Neural cell (in vitro differentiated cells): ENCODE results near the gene HERC2. TPM values are rescaled to one million over a fixed set of nuclear protein-coding genes. Genes with fewer than 3 reads are reported as not detected.

Experiments used
- H2AFZ ChIP-seq: fragments of 200-600, 300-800 bp; sonication (generic), shearing (Covaris generic); 2 replicates; pipeline ENCODE4 v1.6.0; 2014; ENCODE audit warnings: low read depth, mild to moderate bottlenecking, antibody characterized with exemption, low read length, moderate library complexity
- H3F3A ChIP-seq: fragments of 200-600 bp; shearing (Covaris generic); 2 replicates; pipeline ENCODE4 v1.6.1; 2016; ENCODE audit warnings: mild to moderate bottlenecking, moderate library complexity, mixed read lengths, antibody characterized with exemption, low read length; ENCODE audit not compliant: insufficient read depth, poor library complexity, severe bottlenecking
- H3K27ac ChIP-seq: fragments of 200-600, 300-800 bp; sonication (generic), shearing (Covaris generic); 2 replicates; pipeline ENCODE4 v1.5.1; 2014; ENCODE audit warnings: mild to moderate bottlenecking, low read length, moderate library complexity
- H3K27me3 ChIP-seq: fragments of 300-800, 200-600 bp; sonication (generic), shearing (Covaris generic); 2 replicates; pipeline ENCODE4 v1.6.0; 2014; ENCODE audit warnings: mild to moderate bottlenecking, low read depth, low read length, moderate library complexity; ENCODE audit not compliant: insufficient read depth
- H3K36me3 ChIP-seq: fragments of 300-800, 200-600 bp; sonication (generic), shearing (Covaris generic); 2 replicates; pipeline ENCODE4 v1.5.1; 2014; ENCODE audit warnings: mild to moderate bottlenecking, antibody characterized with exemption, low read length, moderate library complexity; ENCODE audit not compliant: insufficient read depth
- H3K4me2 ChIP-seq: fragments of 300-800, 200-600 bp; sonication (generic), shearing (Covaris generic); 2 replicates; pipeline ENCODE4 v1.6.0; 2014; ENCODE audit warnings: mild to moderate bottlenecking, low read length
- H3K4me3 ChIP-seq: fragments of 300-800, 200-600 bp; sonication (generic), shearing (Covaris generic); 2 replicates; pipeline ENCODE4 v1.5.1; 2014; ENCODE audit warnings: mild to moderate bottlenecking, low read length, moderate library complexity
- H3K79me2 ChIP-seq: fragments of 200-600 bp; shearing (Covaris generic); replicated peaks from 2 replicates; pipeline ENCODE4 v1.6.0; 2014; ENCODE audit warnings: mild to moderate bottlenecking, low read length, moderate library complexity; ENCODE audit not compliant: insufficient read depth
- H3K9ac ChIP-seq: fragments of 300-800, 200-600 bp; sonication (generic), shearing (Covaris generic); 2 replicates; pipeline ENCODE4 v1.6.1; 2016; ENCODE audit warnings: mild to moderate bottlenecking, low read length, mixed read lengths
- H3K9me2 ChIP-seq: fragments of 200-600 bp; shearing (Covaris generic); 2 replicates; pipeline ENCODE4 v1.6.1; 2016; ENCODE audit warnings: mild to moderate bottlenecking, low read length, mixed read lengths; ENCODE audit not compliant: insufficient read depth
- H3K9me3 ChIP-seq: fragments of 200-600, 300-800 bp; sonication (generic), shearing (Covaris generic); 2 replicates; pipeline ENCODE4 v1.6.1; 2016; ENCODE audit warnings: mild to moderate bottlenecking, mixed run types, low read length, moderate library complexity, mixed read lengths
- H4K20me1 ChIP-seq: fragments of 200-600 bp; shearing (Covaris generic); 2 replicates; pipeline ENCODE4 v1.6.1; 2016; ENCODE audit warnings: mild to moderate bottlenecking, mixed run types; ENCODE audit not compliant: insufficient read depth
- EP300 ChIP-seq: fragments of 450-650 bp; conservative IDR thresholded peaks from 2 replicates; pipeline ENCODE4 v1.6.1; 2014; ENCODE audit warnings: antibody characterized with exemption, mild to moderate bottlenecking, moderate library complexity; ENCODE audit not compliant: poor library complexity, severe bottlenecking
- EZH2 ChIP-seq: fragments of 200-600, 300-800 bp; shearing (Covaris generic), sonication (generic); IDR thresholded peaks from 2 replicates; pipeline ENCODE4 v1.6.1; 2014; ENCODE audit warnings: antibody characterized with exemption, low read length, borderline replicate concordance, mild to moderate bottlenecking; ENCODE audit not compliant: insufficient read depth, poor library complexity, severe bottlenecking
- MXI1 ChIP-seq: fragments of 450-650 bp; conservative IDR thresholded peaks from 2 replicates; pipeline ENCODE4 v1.6.1; 2014; ENCODE audit warnings: antibody characterized with exemption, mild to moderate bottlenecking; ENCODE audit not compliant: poor library complexity, severe bottlenecking
- POLR2AphosphoS5 ChIP-seq: IDR thresholded peaks from 2 replicates; pipeline ENCODE4 v1.6.1; 2012
- RAD21 ChIP-seq: fragments of 450-650 bp; conservative IDR thresholded peaks from 2 replicates; pipeline ENCODE4 v1.6.1; 2014; ENCODE audit warnings: antibody characterized with exemption, mild to moderate bottlenecking, moderate library complexity
- SMC3 ChIP-seq: fragments of 450-650 bp; conservative IDR thresholded peaks from 2 replicates; pipeline ENCODE4 v1.6.1; 2014; ENCODE audit warnings: antibody characterized with exemption, mild to moderate bottlenecking, moderate library complexity; ENCODE audit not compliant: poor library complexity
- TAF1 ChIP-seq: IDR thresholded peaks from 2 replicates; pipeline ENCODE4 v1.6.1; 2012; ENCODE audit warnings: low read depth
- polyA plus RNA-seq: library from polyadenylated mRNA; depleted of rRNA; stranded (reverse); fragments of >200 nt; gene quantifications from 2 replicates; pipeline ENCODE4 v1.2.3, GENCODE V29; 2014
- TF ChIP-seq, protein P1 (sequence below): IDR thresholded peaks from 2 replicates; pipeline ENCODE4 v1.6.1; 2012; ENCODE audit warnings: borderline replicate concordance
- TF ChIP-seq, protein P2 (sequence below): fragments of 450-650 bp; IDR thresholded peaks from 2 replicates; pipeline ENCODE4 v1.5.1; 2014; ENCODE audit warnings: antibody characterized with exemption, mild to moderate bottlenecking, moderate library complexity; ENCODE audit not compliant: poor library complexity, severe bottlenecking

HERC2 gene
- polyA plus RNA-seq, 1 donor from 2014 or later = 47.3 TPM

DNA sequence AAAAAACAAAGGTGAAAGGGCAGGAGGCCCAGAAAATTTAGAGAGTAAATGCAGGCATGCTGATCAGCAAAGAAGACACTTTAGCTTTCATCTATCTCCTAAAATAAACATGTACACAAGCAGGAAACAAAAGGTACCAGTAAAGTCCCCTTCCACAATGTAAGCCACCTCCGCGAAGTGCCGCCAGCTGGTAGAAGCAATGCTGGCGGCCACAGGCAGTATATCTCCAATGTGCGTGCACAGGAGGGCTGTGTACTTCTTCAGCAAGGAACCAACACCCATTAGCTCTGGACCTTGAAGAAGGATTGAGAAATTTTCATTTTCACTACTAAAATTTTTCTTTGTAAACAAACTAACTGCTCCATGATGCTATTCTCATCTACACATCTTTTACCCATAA lies 75.4 kb downstream of the HERC2 start:
- Histone ChIP-seq H3K27me3 (no peaks in the 10 kb centered on the region), H3K27ac (no peak overlapping the region), H3K9me3 (peaks cover 7% of the 10 kb centered on the region), H2AFZ (no peak overlapping the region), H3K4me3 (no peak overlapping the region), H3K9me2 (no peaks in the 10 kb centered on the region), H3K79me2 (no peaks in the 10 kb centered on the region), H3K36me3 (peaks cover 41% of the 10 kb centered on the region), H4K20me1 (no peaks in the 10 kb centered on the region), H3K9ac (no peak overlapping the region), H3F3A (no peaks in the 10 kb centered on the region), H3K4me2 (no peak overlapping the region)
- TF ChIP-seq TAF1 (no peak), RAD21 (no peak), SMC3 (no peak), MXI1 (no peak), POLR2AphosphoS5 (no peak), EZH2 (no peak), EP300 (no peak)
- TF ChIP-seq, protein P1, sequence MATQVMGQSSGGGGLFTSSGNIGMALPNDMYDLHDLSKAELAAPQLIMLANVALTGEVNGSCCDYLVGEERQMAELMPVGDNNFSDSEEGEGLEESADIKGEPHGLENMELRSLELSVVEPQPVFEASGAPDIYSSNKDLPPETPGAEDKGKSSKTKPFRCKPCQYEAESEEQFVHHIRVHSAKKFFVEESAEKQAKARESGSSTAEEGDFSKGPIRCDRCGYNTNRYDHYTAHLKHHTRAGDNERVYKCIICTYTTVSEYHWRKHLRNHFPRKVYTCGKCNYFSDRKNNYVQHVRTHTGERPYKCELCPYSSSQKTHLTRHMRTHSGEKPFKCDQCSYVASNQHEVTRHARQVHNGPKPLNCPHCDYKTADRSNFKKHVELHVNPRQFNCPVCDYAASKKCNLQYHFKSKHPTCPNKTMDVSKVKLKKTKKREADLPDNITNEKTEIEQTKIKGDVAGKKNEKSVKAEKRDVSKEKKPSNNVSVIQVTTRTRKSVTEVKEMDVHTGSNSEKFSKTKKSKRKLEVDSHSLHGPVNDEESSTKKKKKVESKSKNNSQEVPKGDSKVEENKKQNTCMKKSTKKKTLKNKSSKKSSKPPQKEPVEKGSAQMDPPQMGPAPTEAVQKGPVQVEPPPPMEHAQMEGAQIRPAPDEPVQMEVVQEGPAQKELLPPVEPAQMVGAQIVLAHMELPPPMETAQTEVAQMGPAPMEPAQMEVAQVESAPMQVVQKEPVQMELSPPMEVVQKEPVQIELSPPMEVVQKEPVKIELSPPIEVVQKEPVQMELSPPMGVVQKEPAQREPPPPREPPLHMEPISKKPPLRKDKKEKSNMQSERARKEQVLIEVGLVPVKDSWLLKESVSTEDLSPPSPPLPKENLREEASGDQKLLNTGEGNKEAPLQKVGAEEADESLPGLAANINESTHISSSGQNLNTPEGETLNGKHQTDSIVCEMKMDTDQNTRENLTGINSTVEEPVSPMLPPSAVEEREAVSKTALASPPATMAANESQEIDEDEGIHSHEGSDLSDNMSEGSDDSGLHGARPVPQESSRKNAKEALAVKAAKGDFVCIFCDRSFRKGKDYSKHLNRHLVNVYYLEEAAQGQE = no peak
- TF ChIP-seq, protein P2, sequence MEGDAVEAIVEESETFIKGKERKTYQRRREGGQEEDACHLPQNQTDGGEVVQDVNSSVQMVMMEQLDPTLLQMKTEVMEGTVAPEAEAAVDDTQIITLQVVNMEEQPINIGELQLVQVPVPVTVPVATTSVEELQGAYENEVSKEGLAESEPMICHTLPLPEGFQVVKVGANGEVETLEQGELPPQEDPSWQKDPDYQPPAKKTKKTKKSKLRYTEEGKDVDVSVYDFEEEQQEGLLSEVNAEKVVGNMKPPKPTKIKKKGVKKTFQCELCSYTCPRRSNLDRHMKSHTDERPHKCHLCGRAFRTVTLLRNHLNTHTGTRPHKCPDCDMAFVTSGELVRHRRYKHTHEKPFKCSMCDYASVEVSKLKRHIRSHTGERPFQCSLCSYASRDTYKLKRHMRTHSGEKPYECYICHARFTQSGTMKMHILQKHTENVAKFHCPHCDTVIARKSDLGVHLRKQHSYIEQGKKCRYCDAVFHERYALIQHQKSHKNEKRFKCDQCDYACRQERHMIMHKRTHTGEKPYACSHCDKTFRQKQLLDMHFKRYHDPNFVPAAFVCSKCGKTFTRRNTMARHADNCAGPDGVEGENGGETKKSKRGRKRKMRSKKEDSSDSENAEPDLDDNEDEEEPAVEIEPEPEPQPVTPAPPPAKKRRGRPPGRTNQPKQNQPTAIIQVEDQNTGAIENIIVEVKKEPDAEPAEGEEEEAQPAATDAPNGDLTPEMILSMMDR = no peak

DNA sequence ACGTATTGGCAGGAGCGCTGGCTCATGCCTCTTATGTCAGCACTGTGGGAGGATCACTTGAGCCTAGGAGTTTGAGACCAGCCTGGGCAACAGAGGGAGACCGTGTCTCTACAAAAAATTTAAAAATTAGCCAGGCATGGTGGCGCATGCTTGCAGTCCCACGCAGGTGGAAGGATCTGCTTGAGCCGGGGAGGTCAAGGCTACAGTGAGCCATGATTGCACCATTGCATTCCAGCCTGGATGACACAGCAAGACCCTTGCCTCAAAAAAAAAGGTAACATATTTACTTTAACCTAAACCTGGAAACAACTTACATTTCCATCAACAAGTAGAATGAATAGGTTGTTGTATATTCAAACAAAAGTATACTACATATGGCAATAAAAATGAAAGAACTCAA lies 78.1 kb downstream of the HERC2 start:
- TF ChIP-seq EP300 (no peak), TAF1 (no peak), POLR2AphosphoS5 (no peak), EZH2 (no peak), RAD21 (no peak), SMC3 (no peak), MXI1 (no peak)
- TF ChIP-seq, protein P2 = no peak
- TF ChIP-seq, protein P1 = no peak
- no peaks in the 10 kb centered on the region for H3K9me2 ChIP-seq
- peaks cover 36% of the 10 kb centered on the region for H3K36me3 ChIP-seq
- no peak overlapping the region for H3K4me2 ChIP-seq
- H4K20me1 ChIP-seq = no peaks in the 10 kb centered on the region
- H3K4me3 ChIP-seq = no peak overlapping the region
- no peak overlapping the region for H3K27ac ChIP-seq
- H3K9ac ChIP-seq = no peak overlapping the region
- no peaks in the 10 kb centered on the region for H3K27me3 ChIP-seq
- H2AFZ ChIP-seq = no peak overlapping the region
- peaks cover 4% of the 10 kb centered on the region for H3K9me3 ChIP-seq
- no peaks in the 10 kb centered on the region for H3K79me2 ChIP-seq
- H3F3A ChIP-seq = no peaks in the 10 kb centered on the region
